Measurements from ENCODE around the gene DBNDD2.

Gene DBNDD2

GRCh38 chr20:45407783-45408645 lies at the start of gene DBNDD2:
Gene DBNDD2, plus strand, starts transcription at chr20:45408289. Its CDS starts 179 bp downstream, at chr20:45408468.
- DNase-seq: peak in 53 of 56 donors; percentile 45 to 95 (median 83)

- no peak for DNase-seq
These were observed 49.1 kb upstream of the DBNDD2 start for GRCh38 chr20:45359069-45359405.

- no peak for DNase-seq
These were observed 48.5 kb upstream of the DBNDD2 start for GRCh38 chr20:45359406-45360148.

GRCh38 chr20:45361793-45362192 lies 46.3 kb upstream of the DBNDD2 start:
- DNase-seq: no peak

GRCh38 chr20:45362804-45363610 lies 45.1 kb upstream of the DBNDD2 start, which contains the start of gene SYS1:
Gene SYS1, plus strand, starts transcription at chr20:45363156. Its CDS starts 376 bp downstream, at chr20:45363532.
- peak; percentile 82 to 100 (median 96) for DNase-seq

- DNase-seq: no peak
These were observed 44.2 kb upstream of the DBNDD2 start for GRCh38 chr20:45363611-45364492.

- no peak for DNase-seq
These were observed 42.6 kb upstream of the DBNDD2 start for GRCh38 chr20:45365444-45365970.

- no peak for DNase-seq
These were observed 41.9 kb upstream of the DBNDD2 start for GRCh38 chr20:45366192-45366591.

GRCh38 chr20:45366631-45367030 lies 41.5 kb upstream of the DBNDD2 start:
- DNase-seq: no peak

- DNase-seq: no peak
These were observed 41.0 kb upstream of the DBNDD2 start for GRCh38 chr20:45367126-45367525.

- peak in 2 of 56 donors; percentile 13 to 25 for DNase-seq
These were observed 39.7 kb upstream of the DBNDD2 start for GRCh38 chr20:45368221-45368980.

GRCh38 chr20:45370571-45371160 lies 37.4 kb upstream of the DBNDD2 start:
- DNase-seq: no peak

GRCh38 chr20:45372241-45372640 lies 35.8 kb upstream of the DBNDD2 start:
- DNase-seq: no peak

GRCh38 chr20:45372646-45373352 lies 35.3 kb upstream of the DBNDD2 start:
- peak in 45 of 56 donors; percentile 10 to 76 (median 44) for DNase-seq

- peak in 55 of 56 donors; percentile 25 to 89 (median 75) for DNase-seq
These were observed 34.6 kb upstream of the DBNDD2 start for GRCh38 chr20:45373353-45374100.

GRCh38 chr20:45374101-45374467 lies 34.0 kb upstream of the DBNDD2 start:
- no peak for DNase-seq

- DNase-seq: no peak
These were observed 33.1 kb upstream of the DBNDD2 start for GRCh38 chr20:45374966-45375365.

- DNase-seq: no peak
These were observed 30.8 kb upstream of the DBNDD2 start for GRCh38 chr20:45377269-45377668.

Measured in amygdala (tissue), 56 donors.